IMR-90 (cell line): Measurements from ENCODE around the gene STAU1. TPM values are rescaled to one million over a fixed set of nuclear protein-coding genes. Genes with fewer than 3 reads are reported as not detected.

Source experiments
- ATAC-seq: fragments of 200-7000 bp; cut with Tn5 transposase; 2 replicates; pipeline ENCODE4 v1.9.1; 2020; ENCODE audit warnings: low read depth, mild to moderate bottlenecking, moderate library complexity
- BruUV-seq: library from RNA; stranded (reverse); fragments of 400-500 nt; replicated peaks from 2 replicates; lab custom pipeline; 2021; lab: Mats Ljungman, UMichigan
- CTCF ChIA-PET: fragments of 300-600 bp; formaldehyde crosslinking; extraction: SDS; loops from one replicate; lab custom pipeline; 2021; ENCODE audit warnings: antibody characterized with exemption; lab: Yijun Ruan, JAX
- POLR2A ChIA-PET: fragments of 300-600 bp; sonication (Branson Sonifier 250); formaldehyde crosslinking; loops from one replicate; lab custom pipeline; 2022; ENCODE audit warnings: antibody characterized with exemption; ENCODE audit not compliant: unreplicated experiment; lab: Charles Lee
- DNase-seq: peaks from one replicate; pipeline ENCODE4 v3.0.0; 2013
- H2AFZ ChIP-seq: replicated peaks from 2 replicates; pipeline ENCODE3; 2013; ENCODE audit warnings: low read length, mild to moderate bottlenecking; ENCODE audit not compliant: poor library complexity
- H2AK5ac ChIP-seq: 2 replicates; pipeline ENCODE4 v1.6.1; 2013; ENCODE audit warnings: low read depth, low read length, inconsistent platforms
- H2AK9ac ChIP-seq: replicated peaks from 2 replicates; pipeline ENCODE3; 2013; ENCODE audit warnings: mild to moderate bottlenecking, low read depth, low read length, moderate library complexity; ENCODE audit not compliant: poor library complexity
- H2BK120ac ChIP-seq: 2 replicates; pipeline ENCODE4 v1.6.1; 2013; ENCODE audit warnings: low read depth, low read length, inconsistent platforms
- H2BK15ac ChIP-seq: 3 replicates; pipeline ENCODE4 v1.6.1; 2013; ENCODE audit warnings: low read depth, low read length, inconsistent platforms
- H2BK20ac ChIP-seq: 2 replicates; pipeline ENCODE4 v1.6.1; 2013; ENCODE audit warnings: low read depth, mild to moderate bottlenecking, inconsistent platforms, low read length, moderate library complexity
- H2BK5ac ChIP-seq: 2 replicates; pipeline ENCODE4 v1.6.1; 2013; ENCODE audit warnings: mild to moderate bottlenecking, low read depth, low read length, inconsistent platforms; ENCODE audit not compliant: poor library complexity, severe bottlenecking
- H3K14ac ChIP-seq: replicated peaks from 2 replicates; pipeline ENCODE4 v1.6.1; 2013; ENCODE audit warnings: low read depth, low read length, inconsistent platforms
- H3K18ac ChIP-seq: 2 replicates; pipeline ENCODE4 v1.6.1; 2013; ENCODE audit warnings: low read depth, low read length, control low read depth
- H3K23ac ChIP-seq: 2 replicates; pipeline ENCODE4 v1.6.1; 2013; ENCODE audit warnings: low read depth, low read length, inconsistent platforms
- H3K27ac ChIP-seq: 2 replicates; pipeline ENCODE4 v1.5.1; 2013; ENCODE audit warnings: mild to moderate bottlenecking, control low read depth, low read length; ENCODE audit not compliant: insufficient read depth
- H3K27me3 ChIP-seq: 2 replicates; pipeline ENCODE4 v1.6.1; 2013; ENCODE audit warnings: low read length; ENCODE audit not compliant: control insufficient read depth, insufficient read depth
- H3K36me3 ChIP-seq: 2 replicates; pipeline ENCODE4 v1.6.1; 2013; ENCODE audit warnings: low read length, mixed read lengths; ENCODE audit not compliant: control insufficient read depth, insufficient read depth
- H3K4ac ChIP-seq: 2 replicates; pipeline ENCODE4 v1.6.1; 2013; ENCODE audit warnings: low read depth, low read length, inconsistent platforms
- H3K4me1 ChIP-seq: 2 replicates; pipeline ENCODE4 v1.6.1; 2013; ENCODE audit warnings: low read length, mixed read lengths; ENCODE audit not compliant: control insufficient read depth, insufficient read depth
- H3K4me2 ChIP-seq: 2 replicates; pipeline ENCODE4 v1.6.1; 2013; ENCODE audit warnings: low read depth, mild to moderate bottlenecking, control low read depth, low read length, moderate library complexity
- H3K4me3 ChIP-seq: 2 replicates; pipeline ENCODE4 v1.5.1; 2013; ENCODE audit warnings: low read depth, mild to moderate bottlenecking, control low read depth, low read length, moderate library complexity; ENCODE audit not compliant: insufficient read depth
- H3K56ac ChIP-seq: 2 replicates; pipeline ENCODE4 v1.6.1; 2013; ENCODE audit warnings: low read length, inconsistent platforms; ENCODE audit not compliant: insufficient read depth; ENCODE audit errors: extremely low read depth
- H3K79me1 ChIP-seq, 2 experiments: 2 replicates each; pipeline ENCODE4 v1.6.1; 2013; ENCODE audit warnings: low read length in 2 of 2, inconsistent platforms in 1 of 2, low read depth in 1 of 2
- H3K9ac ChIP-seq: 2 replicates; pipeline ENCODE4 v1.6.1; 2013; ENCODE audit warnings: low read depth, low read length, control low read depth
- H3K9me1 ChIP-seq: 2 replicates; pipeline ENCODE4 v1.6.1; 2013; ENCODE audit warnings: low read length, inconsistent platforms; ENCODE audit not compliant: insufficient read depth
- H3K9me3 ChIP-seq: 2 replicates; pipeline ENCODE4 v1.6.1; 2013; ENCODE audit warnings: low read length; ENCODE audit not compliant: control insufficient read depth, insufficient read depth
- H4K20me1 ChIP-seq: 2 replicates; pipeline ENCODE4 v1.6.1; 2013; ENCODE audit warnings: low read length, inconsistent platforms; ENCODE audit not compliant: insufficient read depth
- H4K5ac ChIP-seq: 2 replicates; pipeline ENCODE4 v1.6.1; 2013; ENCODE audit warnings: mild to moderate bottlenecking, low read depth, low read length, control low read depth
- H4K8ac ChIP-seq, 2 experiments: 2 replicates each; pipeline ENCODE4 v1.6.1; 2013; ENCODE audit warnings: low read depth in 2 of 2, low read length in 2 of 2, control low read depth in 1 of 2, inconsistent platforms in 1 of 2
- H4K91ac ChIP-seq: 2 replicates; pipeline ENCODE4 v1.6.1; 2013; ENCODE audit warnings: low read depth, low read length, inconsistent platforms; ENCODE audit not compliant: insufficient read depth
- BHLHE40 ChIP-seq: fragments of 150-350 bp; IDR thresholded peaks from 2 replicates; pipeline ENCODE4 v1.6.1; 2016; ENCODE audit warnings: mild to moderate bottlenecking, low read depth, low read length
- CEBPB ChIP-seq: IDR thresholded peaks from 2 replicates; pipeline ENCODE4 v1.6.1; 2012; ENCODE audit warnings: low read depth, low read length, improper control_type of control experiment
- CHD1 ChIP-seq: IDR thresholded peaks from 2 replicates; pipeline ENCODE4 v1.6.1; 2012; ENCODE audit warnings: low read depth, low read length, improper control_type of control experiment
- CTCF ChIP-seq: conservative IDR thresholded peaks from 2 replicates; pipeline ENCODE4 v1.5.1; 2012; ENCODE audit warnings: mild to moderate bottlenecking, low read depth, low read length, improper control_type of control experiment
- ELK1 ChIP-seq: fragments of 150-350 bp; IDR thresholded peaks from 2 replicates; pipeline ENCODE4 v1.6.1; 2016; ENCODE audit warnings: low read depth, mild to moderate bottlenecking, low read length, moderate library complexity, borderline replicate concordance
- FOS ChIP-seq: fragments of 150-350 bp; IDR thresholded peaks from 2 replicates; pipeline ENCODE4 v1.6.1; 2016; ENCODE audit warnings: low read depth, low read length
- MAFK ChIP-seq: IDR thresholded peaks from 2 replicates; pipeline ENCODE4 v1.6.1; 2012; ENCODE audit warnings: low read depth, low read length, improper control_type of control experiment
- MAZ ChIP-seq: IDR thresholded peaks from 2 replicates; pipeline ENCODE4 v1.6.1; 2012; ENCODE audit warnings: low read depth, mild to moderate bottlenecking, low read length, improper control_type of control experiment, moderate library complexity, borderline replicate concordance
- MXI1 ChIP-seq: IDR thresholded peaks from 2 replicates; pipeline ENCODE4 v1.6.1; 2012; ENCODE audit warnings: low read depth, mild to moderate bottlenecking, low read length, moderate library complexity, borderline replicate concordance
- NFE2L2 ChIP-seq: fragments of 150-350 bp; IDR thresholded peaks from 2 replicates; pipeline ENCODE4 v1.6.1; 2016; ENCODE audit warnings: low read depth, mild to moderate bottlenecking, low read length
- POLR2A ChIP-seq: IDR thresholded peaks from 2 replicates; pipeline ENCODE4 v1.6.1; 2012; ENCODE audit warnings: mild to moderate bottlenecking, low read depth, low read length
- RAD21 ChIP-seq: IDR thresholded peaks from 2 replicates; pipeline ENCODE4 v1.6.1; 2012; ENCODE audit warnings: low read length, improper control_type of control experiment
- RCOR1 ChIP-seq: IDR thresholded peaks from 2 replicates; pipeline ENCODE4 v1.6.1; 2012; ENCODE audit warnings: mild to moderate bottlenecking, low read length, improper control_type of control experiment; ENCODE audit not compliant: insufficient replicate concordance
- SMC3 ChIP-seq: fragments of 150-350 bp; IDR thresholded peaks from 2 replicates; pipeline ENCODE4 v1.6.1; 2016; ENCODE audit warnings: low read depth, mild to moderate bottlenecking, antibody characterized with exemption, low read length, moderate library complexity
- USF2 ChIP-seq: fragments of 150-350 bp; IDR thresholded peaks from 2 replicates; pipeline ENCODE4 v1.6.1; 2017; ENCODE audit warnings: mild to moderate bottlenecking, antibody characterized with exemption, low read length, low read depth
- WGBS, 2 experiments: methylation state at CpG; one replicate each; pipeline versions ENCODE4 v1.1.5 to v1.1.7; 2013; ENCODE audit warnings: missing lambda C conversion rate in 2 of 2; ENCODE audit not compliant: insufficient read length in 1 of 2; ENCODE audit errors: extremely low coverage in 2 of 2; 5-methylcytosine and 5-hydroxymethylcytosine counted together
- dilution Hi-C: fragments of 300-500 bp; cut with HindIII; formaldehyde crosslinking; loops from one replicate; pipeline ENCODE4 v1.14.3; 2018; ENCODE audit warnings: low sequenced_read_pairs; ENCODE audit not compliant: unreplicated experiment
- in situ Hi-C: fragments of 300-500 bp; cut with MboI; formaldehyde crosslinking; loops from 3 replicates; pipeline ENCODE4 v1.14.3; 2019; ENCODE audit warnings: low sequenced_read_pairs, inconsistent platforms, mixed read lengths
- intact Hi-C: fragments of 100-400 bp; cut with micrococcal nuclease; formaldehyde crosslinking; loops from 2 replicates; pipeline ENCODE4 v1.10.0; 2022
- polyA plus RNA-seq, 3 experiments: library from polyadenylated mRNA; depleted of rRNA; stranded (reverse); fragments of >200 nt; gene quantifications; 2 replicates each; pipeline ENCODE4 v1.2.3, GENCODE V29; 2012; ENCODE audit warnings: low replicate concordance in 1 of 3
- total RNA-seq: library from RNA; depleted of rRNA; stranded (reverse); fragments of >200 nt; gene quantifications from 2 replicates; pipeline ENCODE4 v1.2.3, GENCODE V29; 2012

The STAU1 gene
- total and polyA plus RNA-seq, 2 of the 4 experiments (the other 2 are of a cell fraction), result 35.3 to 50.3 TPM

- Histone ChIP-seq H2AK9ac (no peak overlapping the region), H3K27me3 (no peaks in the 10 kb centered on the region), H2BK120ac (no peak overlapping the region), H3K4me2 (no peak overlapping the region), H2BK20ac (no peak overlapping the region), H3K9me3 (no peaks in the 10 kb centered on the region), H4K5ac (no peak overlapping the region), H3K56ac (no peak overlapping the region), H3K4ac (no peak overlapping the region), H4K91ac (no peak overlapping the region), H2BK5ac (no peak overlapping the region), H2BK15ac (no peak overlapping the region), H4K8ac (no peak overlapping the region), H3K4me1 (peaks cover 3% of the 10 kb centered on the region; the same call in 1 of the 2 replicates), H3K23ac (no peak overlapping the region), H3K27ac (no peak overlapping the region), H3K79me1 (peaks cover 0 to 3% of the 10 kb centered on the region in 2 experiments; a peak in 1 of 4 replicates), H3K9ac (no peak overlapping the region), H3K14ac (no peak overlapping the region), H3K18ac (no peak overlapping the region), H2AFZ (no peak overlapping the region), H3K9me1 (no peaks in the 10 kb centered on the region), H2AK5ac (no peak overlapping the region), H3K36me3 (peaks cover 60% of the 10 kb centered on the region), H4K20me1 (no peaks in the 10 kb centered on the region), H3K4me3 (no peak overlapping the region)
- ChIA-PET CTCF (no interaction called here), POLR2A (no interaction called here)
- no TSS peak for BruUV-seq
- TF ChIP-seq POLR2A (no peak), CTCF (no peak), NFE2L2 (no peak), FOS (no peak), CEBPB (no peak), MXI1 (no peak), USF2 (no peak), MAZ (no peak), RCOR1 (no peak), CHD1 (no peak), ELK1 (no peak), SMC3 (no peak), MAFK (no peak), BHLHE40 (no peak), RAD21 (no peak)
- ATAC-seq (no peak), DNase-seq (no peak)
- in situ Hi-C loops (no loop called here), dilution Hi-C loops (no loop called here), intact Hi-C loops (no loop called here)
- 80% methylated on average over 1 of the region's 9 CpGs; no CpG with 5 or more reads in 1 of the 2 experiments for WGBS, 2 experiments
Measured at GRCh38 chr20:49228676-49229075, 40.5 kb upstream of the STAU1 start.
